K562 (cell line): ENCODE data around the gene MTMR3. TPM values are rescaled to one million over a fixed set of nuclear protein-coding genes. Genes with fewer than 3 reads are reported as not detected.

Experiments
- ARID4B ChIP-seq: sonication (generic); formaldehyde crosslinking; IDR thresholded peaks from 2 replicates; pipeline ENCODE4 v1.8.0; 2022; ENCODE audit warnings: mild to moderate bottlenecking, missing genetic modification reagents
- GTF3C2 ChIP-seq: IDR thresholded peaks from 3 replicates; pipeline ENCODE4 v1.6.1; 2011; ENCODE audit warnings: borderline replicate concordance, mild to moderate bottlenecking, moderate library complexity; ENCODE audit not compliant: insufficient read length; ENCODE audit errors: extremely low read depth
- ZBTB33 ChIP-seq: sonication (generic); formaldehyde crosslinking; IDR thresholded peaks from 2 replicates; pipeline ENCODE4 v1.8.1; 2023; ENCODE audit warnings: mild to moderate bottlenecking, missing genetic modification reagents
- ZBTB49 ChIP-seq: sonication (generic); formaldehyde crosslinking; IDR thresholded peaks from 2 replicates; pipeline ENCODE4 v1.8.0; 2022; ENCODE audit warnings: missing genetic modification reagents, mild to moderate bottlenecking, borderline replicate concordance
- ZKSCAN3 ChIP-seq: fragments of 250-450 bp; sonication (Bioruptor Pico); IDR thresholded peaks from 2 replicates; pipeline ENCODE4 v1.4.0; 2020
- polyA plus RNA-seq, 8 experiments: library from polyadenylated mRNA; depleted of rRNA in 4 of 8; stranded (reverse) in 5 of 8; unstranded in 3 of 8; fragments of >200 nt; fragmentation: Nextera tagmentation in 2 of 8; fragmentation: Illumina TruSeq in 1 of 8; extraction: Ambion mirVana in 2 of 8; extraction: Trizol in 1 of 8; gene quantifications; 2 replicates each; pipeline versions ENCODE4 v1.2.1 to v1.2.3, GENCODE V29; 2011 to 2014; ENCODE audit warnings: inconsistent platforms in 1 of 8, missing spikeins in 1 of 8
- total RNA-seq, 7 experiments: library from RNA; depleted of rRNA in 6 of 7; stranded (reverse); fragments of >200 nt in 6 of 7; fragmentation: Illumina TruSeq in 2 of 7; extraction: Trizol in 2 of 7; gene quantifications; 2 replicates each; pipeline versions ENCODE4 v1.2.1 to v1.2.3, GENCODE V29; 2011 to 2021; ENCODE audit warnings: low replicate concordance in 1 of 7

The MTMR3 gene
- total and polyA plus RNA-seq, 9 of the 15 experiments (the other 6 are each of a cell fraction or from before 2014, with no cell fraction given), result 1.6 to 13.7 (median 7.9) TPM

GRCh38 chr22:29892315-29893156 is 9.6 kb downstream of the MTMR3 start (continued):
- TF ChIP-seq GTF3C2, result no peak
- no peak for TF ChIP-seq ZKSCAN3 (CRISPR knock-in tag)
- no peak for TF ChIP-seq ZBTB33 (CRISPR knock-in tag)
- no peak for TF ChIP-seq ARID4B (CRISPR knock-in tag)
- TF ChIP-seq ZBTB49 (CRISPR knock-in tag), result no peak
